IMR-90 (cell line): ENCODE data around the gene PPP2R5B. TPM values are rescaled to one million over a fixed set of nuclear protein-coding genes. Genes with fewer than 3 reads are reported as not detected.

Source experiments
- ATAC-seq: fragments of 200-7000 bp; cut with Tn5 transposase; 2 replicates; pipeline ENCODE4 v1.9.1; 2020; ENCODE audit warnings: low read depth, mild to moderate bottlenecking, moderate library complexity
- BruUV-seq: library from RNA; stranded (reverse); fragments of 400-500 nt; replicated peaks from 2 replicates; lab custom pipeline; 2021; lab: Mats Ljungman, UMichigan
- CTCF ChIA-PET: fragments of 300-600 bp; formaldehyde crosslinking; extraction: SDS; loops from one replicate; lab custom pipeline; 2021; ENCODE audit warnings: antibody characterized with exemption; lab: Yijun Ruan, JAX
- POLR2A ChIA-PET: fragments of 300-600 bp; sonication (Branson Sonifier 250); formaldehyde crosslinking; loops from one replicate; lab custom pipeline; 2022; ENCODE audit warnings: antibody characterized with exemption; ENCODE audit not compliant: unreplicated experiment; lab: Charles Lee
- DNase-seq: peaks from one replicate; pipeline ENCODE4 v3.0.0; 2013
- H2AFZ ChIP-seq: replicated peaks from 2 replicates; pipeline ENCODE3; 2013; ENCODE audit warnings: low read length, mild to moderate bottlenecking; ENCODE audit not compliant: poor library complexity
- H2AK5ac ChIP-seq: 2 replicates; pipeline ENCODE4 v1.6.1; 2013; ENCODE audit warnings: low read depth, low read length, inconsistent platforms
- H2AK9ac ChIP-seq: replicated peaks from 2 replicates; pipeline ENCODE3; 2013; ENCODE audit warnings: mild to moderate bottlenecking, low read depth, low read length, moderate library complexity; ENCODE audit not compliant: poor library complexity
- H2BK120ac ChIP-seq: 2 replicates; pipeline ENCODE4 v1.6.1; 2013; ENCODE audit warnings: low read depth, low read length, inconsistent platforms
- H2BK15ac ChIP-seq: 3 replicates; pipeline ENCODE4 v1.6.1; 2013; ENCODE audit warnings: low read depth, low read length, inconsistent platforms
- H2BK20ac ChIP-seq: 2 replicates; pipeline ENCODE4 v1.6.1; 2013; ENCODE audit warnings: low read depth, mild to moderate bottlenecking, inconsistent platforms, low read length, moderate library complexity
- H2BK5ac ChIP-seq: 2 replicates; pipeline ENCODE4 v1.6.1; 2013; ENCODE audit warnings: mild to moderate bottlenecking, low read depth, low read length, inconsistent platforms; ENCODE audit not compliant: poor library complexity, severe bottlenecking
- H3K14ac ChIP-seq: replicated peaks from 2 replicates; pipeline ENCODE4 v1.6.1; 2013; ENCODE audit warnings: low read depth, low read length, inconsistent platforms
- H3K18ac ChIP-seq: 2 replicates; pipeline ENCODE4 v1.6.1; 2013; ENCODE audit warnings: low read depth, low read length, control low read depth
- H3K23ac ChIP-seq: 2 replicates; pipeline ENCODE4 v1.6.1; 2013; ENCODE audit warnings: low read depth, low read length, inconsistent platforms
- H3K27ac ChIP-seq: 2 replicates; pipeline ENCODE4 v1.5.1; 2013; ENCODE audit warnings: mild to moderate bottlenecking, control low read depth, low read length; ENCODE audit not compliant: insufficient read depth
- H3K27me3 ChIP-seq: 2 replicates; pipeline ENCODE4 v1.6.1; 2013; ENCODE audit warnings: low read length; ENCODE audit not compliant: control insufficient read depth, insufficient read depth
- H3K36me3 ChIP-seq: 2 replicates; pipeline ENCODE4 v1.6.1; 2013; ENCODE audit warnings: low read length, mixed read lengths; ENCODE audit not compliant: control insufficient read depth, insufficient read depth
- H3K4ac ChIP-seq: 2 replicates; pipeline ENCODE4 v1.6.1; 2013; ENCODE audit warnings: low read depth, low read length, inconsistent platforms
- H3K4me1 ChIP-seq: 2 replicates; pipeline ENCODE4 v1.6.1; 2013; ENCODE audit warnings: low read length, mixed read lengths; ENCODE audit not compliant: control insufficient read depth, insufficient read depth
- H3K4me2 ChIP-seq: 2 replicates; pipeline ENCODE4 v1.6.1; 2013; ENCODE audit warnings: low read depth, mild to moderate bottlenecking, control low read depth, low read length, moderate library complexity
- H3K4me3 ChIP-seq: 2 replicates; pipeline ENCODE4 v1.5.1; 2013; ENCODE audit warnings: low read depth, mild to moderate bottlenecking, control low read depth, low read length, moderate library complexity; ENCODE audit not compliant: insufficient read depth
- H3K56ac ChIP-seq: 2 replicates; pipeline ENCODE4 v1.6.1; 2013; ENCODE audit warnings: low read length, inconsistent platforms; ENCODE audit not compliant: insufficient read depth; ENCODE audit errors: extremely low read depth
- H3K79me1 ChIP-seq, 2 experiments: 2 replicates each; pipeline ENCODE4 v1.6.1; 2013; ENCODE audit warnings: low read length in 2 of 2, inconsistent platforms in 1 of 2, low read depth in 1 of 2
- H3K9ac ChIP-seq: 2 replicates; pipeline ENCODE4 v1.6.1; 2013; ENCODE audit warnings: low read depth, low read length, control low read depth
- H3K9me1 ChIP-seq: 2 replicates; pipeline ENCODE4 v1.6.1; 2013; ENCODE audit warnings: low read length, inconsistent platforms; ENCODE audit not compliant: insufficient read depth
- H3K9me3 ChIP-seq: 2 replicates; pipeline ENCODE4 v1.6.1; 2013; ENCODE audit warnings: low read length; ENCODE audit not compliant: control insufficient read depth, insufficient read depth
- H4K20me1 ChIP-seq: 2 replicates; pipeline ENCODE4 v1.6.1; 2013; ENCODE audit warnings: low read length, inconsistent platforms; ENCODE audit not compliant: insufficient read depth
- H4K5ac ChIP-seq: 2 replicates; pipeline ENCODE4 v1.6.1; 2013; ENCODE audit warnings: mild to moderate bottlenecking, low read depth, low read length, control low read depth
- H4K8ac ChIP-seq, 2 experiments: 2 replicates each; pipeline ENCODE4 v1.6.1; 2013; ENCODE audit warnings: low read depth in 2 of 2, low read length in 2 of 2, control low read depth in 1 of 2, inconsistent platforms in 1 of 2
- H4K91ac ChIP-seq: 2 replicates; pipeline ENCODE4 v1.6.1; 2013; ENCODE audit warnings: low read depth, low read length, inconsistent platforms; ENCODE audit not compliant: insufficient read depth
- BHLHE40 ChIP-seq: fragments of 150-350 bp; IDR thresholded peaks from 2 replicates; pipeline ENCODE4 v1.6.1; 2016; ENCODE audit warnings: mild to moderate bottlenecking, low read depth, low read length
- CEBPB ChIP-seq: IDR thresholded peaks from 2 replicates; pipeline ENCODE4 v1.6.1; 2012; ENCODE audit warnings: low read depth, low read length, improper control_type of control experiment
- CHD1 ChIP-seq: IDR thresholded peaks from 2 replicates; pipeline ENCODE4 v1.6.1; 2012; ENCODE audit warnings: low read depth, low read length, improper control_type of control experiment
- CTCF ChIP-seq: conservative IDR thresholded peaks from 2 replicates; pipeline ENCODE4 v1.5.1; 2012; ENCODE audit warnings: mild to moderate bottlenecking, low read depth, low read length, improper control_type of control experiment
- FOS ChIP-seq: fragments of 150-350 bp; IDR thresholded peaks from 2 replicates; pipeline ENCODE4 v1.6.1; 2016; ENCODE audit warnings: low read depth, low read length
- MAFK ChIP-seq: IDR thresholded peaks from 2 replicates; pipeline ENCODE4 v1.6.1; 2012; ENCODE audit warnings: low read depth, low read length, improper control_type of control experiment
- MAZ ChIP-seq: IDR thresholded peaks from 2 replicates; pipeline ENCODE4 v1.6.1; 2012; ENCODE audit warnings: low read depth, mild to moderate bottlenecking, low read length, improper control_type of control experiment, moderate library complexity, borderline replicate concordance
- MXI1 ChIP-seq: IDR thresholded peaks from 2 replicates; pipeline ENCODE4 v1.6.1; 2012; ENCODE audit warnings: low read depth, mild to moderate bottlenecking, low read length, moderate library complexity, borderline replicate concordance
- NFE2L2 ChIP-seq: fragments of 150-350 bp; IDR thresholded peaks from 2 replicates; pipeline ENCODE4 v1.6.1; 2016; ENCODE audit warnings: low read depth, mild to moderate bottlenecking, low read length
- POLR2A ChIP-seq: IDR thresholded peaks from 2 replicates; pipeline ENCODE4 v1.6.1; 2012; ENCODE audit warnings: mild to moderate bottlenecking, low read depth, low read length
- RAD21 ChIP-seq: IDR thresholded peaks from 2 replicates; pipeline ENCODE4 v1.6.1; 2012; ENCODE audit warnings: low read length, improper control_type of control experiment
- RCOR1 ChIP-seq: IDR thresholded peaks from 2 replicates; pipeline ENCODE4 v1.6.1; 2012; ENCODE audit warnings: mild to moderate bottlenecking, low read length, improper control_type of control experiment; ENCODE audit not compliant: insufficient replicate concordance
- RFX5 ChIP-seq: IDR thresholded peaks from 2 replicates; pipeline ENCODE4 v1.8.0; 2012; ENCODE audit warnings: low read depth, mild to moderate bottlenecking, low read length, moderate library complexity
- SMC3 ChIP-seq: fragments of 150-350 bp; IDR thresholded peaks from 2 replicates; pipeline ENCODE4 v1.6.1; 2016; ENCODE audit warnings: low read depth, mild to moderate bottlenecking, antibody characterized with exemption, low read length, moderate library complexity
- WGBS, 2 experiments: methylation state at CpG; one replicate each; pipeline versions ENCODE4 v1.1.5 to v1.1.7; 2013; ENCODE audit warnings: missing lambda C conversion rate in 2 of 2; ENCODE audit not compliant: insufficient read length in 1 of 2; ENCODE audit errors: extremely low coverage in 2 of 2; 5-methylcytosine and 5-hydroxymethylcytosine counted together
- dilution Hi-C: fragments of 300-500 bp; cut with HindIII; formaldehyde crosslinking; loops from one replicate; pipeline ENCODE4 v1.14.3; 2018; ENCODE audit warnings: low sequenced_read_pairs; ENCODE audit not compliant: unreplicated experiment
- in situ Hi-C: fragments of 300-500 bp; cut with MboI; formaldehyde crosslinking; loops from 3 replicates; pipeline ENCODE4 v1.14.3; 2019; ENCODE audit warnings: low sequenced_read_pairs, inconsistent platforms, mixed read lengths
- intact Hi-C: fragments of 100-400 bp; cut with micrococcal nuclease; formaldehyde crosslinking; loops from 2 replicates; pipeline ENCODE4 v1.10.0; 2022
- polyA plus RNA-seq, 3 experiments: library from polyadenylated mRNA; depleted of rRNA; stranded (reverse); fragments of >200 nt; gene quantifications; 2 replicates each; pipeline ENCODE4 v1.2.3, GENCODE V29; 2012; ENCODE audit warnings: low replicate concordance in 1 of 3
- total RNA-seq: library from RNA; depleted of rRNA; stranded (reverse); fragments of >200 nt; gene quantifications from 2 replicates; pipeline ENCODE4 v1.2.3, GENCODE V29; 2012
- TF ChIP-seq, protein P1 (sequence below): fragments of 150-350 bp; IDR thresholded peaks from 2 replicates; pipeline ENCODE4 v1.6.1; 2017; ENCODE audit warnings: mild to moderate bottlenecking, antibody characterized with exemption, low read length, low read depth
- TF ChIP-seq, protein P2 (sequence below): fragments of 150-350 bp; IDR thresholded peaks from 2 replicates; pipeline ENCODE4 v1.6.1; 2016; ENCODE audit warnings: low read depth, mild to moderate bottlenecking, low read length, moderate library complexity, borderline replicate concordance

Gene PPP2R5B
- total and polyA plus RNA-seq, 2 of the 4 experiments (the other 2 are of a cell fraction) = 6.5 to 23.6 TPM

DNA sequence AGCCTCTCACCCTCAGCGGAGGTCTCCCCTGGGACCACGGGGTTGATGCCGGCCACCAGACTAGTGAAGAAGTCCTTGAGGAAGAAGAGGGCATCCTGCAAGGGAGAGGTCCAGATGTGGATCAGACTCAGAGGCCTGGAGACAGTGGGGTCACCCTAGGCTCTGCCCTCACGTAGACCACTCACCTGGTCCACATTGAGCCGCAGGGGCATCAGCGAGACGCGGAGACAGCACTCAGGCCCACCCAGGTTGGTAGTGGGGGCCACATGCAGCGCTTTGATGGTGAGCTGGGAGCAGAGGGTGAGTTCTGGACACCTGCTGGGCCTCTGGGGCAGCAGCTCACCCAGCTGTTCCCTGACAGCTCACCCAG lies 26.4 kb upstream of the PPP2R5B start:
- Histone ChIP-seq H3K36me3 (peaks cover 53% of the 10 kb centered on the region), H3K9me3 (no peaks in the 10 kb centered on the region), H3K14ac (no peak overlapping the region), H3K56ac (no peak overlapping the region), H4K5ac (no peak overlapping the region), H2BK120ac (no peak overlapping the region), H3K23ac (no peak overlapping the region), H4K91ac (no peak overlapping the region), H3K4me1 (no peaks in the 10 kb centered on the region), H2AK9ac (no peak overlapping the region), H2AK5ac (no peak overlapping the region), H3K9me1 (no peaks in the 10 kb centered on the region), H3K4me2 (no peak overlapping the region), H3K27ac (no peak overlapping the region), H3K4ac (no peak overlapping the region), H2BK15ac (no peak overlapping the region), H3K4me3 (no peak overlapping the region), H3K18ac (no peak overlapping the region), H4K20me1 (peaks cover 4% of the 10 kb centered on the region; the same call in 1 of the 2 replicates), H3K79me1 (no peaks in the 10 kb centered on the region), H3K9ac (no peak overlapping the region), H2BK20ac (no peak overlapping the region), H4K8ac (no peak overlapping the region), H2BK5ac (no peak overlapping the region), H3K27me3 (no peaks in the 10 kb centered on the region), H2AFZ (no peak overlapping the region)
- no peak for DNase-seq
- intact Hi-C loops (no loop called here), dilution Hi-C loops (no loop called here), in situ Hi-C loops (no loop called here)
- no TSS peak for BruUV-seq
- ATAC-seq = no peak
- WGBS, 2 experiments = 100% methylated on average over 1 of the region's 9 CpGs; no CpG with 5 or more reads in 1 of the 2 experiments
- TF ChIP-seq FOS = no peak
- TF ChIP-seq NFE2L2 = no peak
- TF ChIP-seq SMC3 = no peak
- TF ChIP-seq CHD1 = no peak
- TF ChIP-seq RCOR1 = no peak
- TF ChIP-seq CTCF = no peak
- no peak for TF ChIP-seq MAZ
- TF ChIP-seq, protein P1, sequence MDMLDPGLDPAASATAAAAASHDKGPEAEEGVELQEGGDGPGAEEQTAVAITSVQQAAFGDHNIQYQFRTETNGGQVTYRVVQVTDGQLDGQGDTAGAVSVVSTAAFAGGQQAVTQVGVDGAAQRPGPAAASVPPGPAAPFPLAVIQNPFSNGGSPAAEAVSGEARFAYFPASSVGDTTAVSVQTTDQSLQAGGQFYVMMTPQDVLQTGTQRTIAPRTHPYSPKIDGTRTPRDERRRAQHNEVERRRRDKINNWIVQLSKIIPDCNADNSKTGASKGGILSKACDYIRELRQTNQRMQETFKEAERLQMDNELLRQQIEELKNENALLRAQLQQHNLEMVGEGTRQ = no peak
- no peak for TF ChIP-seq MAFK
- TF ChIP-seq MXI1 = no peak
- no peak for TF ChIP-seq POLR2A
- TF ChIP-seq RAD21 = no peak
- TF ChIP-seq, protein P2, sequence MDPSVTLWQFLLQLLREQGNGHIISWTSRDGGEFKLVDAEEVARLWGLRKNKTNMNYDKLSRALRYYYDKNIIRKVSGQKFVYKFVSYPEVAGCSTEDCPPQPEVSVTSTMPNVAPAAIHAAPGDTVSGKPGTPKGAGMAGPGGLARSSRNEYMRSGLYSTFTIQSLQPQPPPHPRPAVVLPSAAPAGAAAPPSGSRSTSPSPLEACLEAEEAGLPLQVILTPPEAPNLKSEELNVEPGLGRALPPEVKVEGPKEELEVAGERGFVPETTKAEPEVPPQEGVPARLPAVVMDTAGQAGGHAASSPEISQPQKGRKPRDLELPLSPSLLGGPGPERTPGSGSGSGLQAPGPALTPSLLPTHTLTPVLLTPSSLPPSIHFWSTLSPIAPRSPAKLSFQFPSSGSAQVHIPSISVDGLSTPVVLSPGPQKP = no peak
- no peak for TF ChIP-seq RFX5
- no peak for TF ChIP-seq CEBPB
- TF ChIP-seq BHLHE40 = no peak
- ChIA-PET CTCF (no interaction called here), POLR2A (no interaction called here)
